GM18502 (cell line): ENCODE measurements around the gene PRR5L.

Experiments used
- ATAC-seq: cut with Tn5 transposase; IDR thresholded peaks from one replicate; pipeline ENCODE4 v1.9.1; 2021; ENCODE audit warnings: mild to moderate bottlenecking; ENCODE audit not compliant: unreplicated experiment, poor library complexity

The PRR5L gene

DNA sequence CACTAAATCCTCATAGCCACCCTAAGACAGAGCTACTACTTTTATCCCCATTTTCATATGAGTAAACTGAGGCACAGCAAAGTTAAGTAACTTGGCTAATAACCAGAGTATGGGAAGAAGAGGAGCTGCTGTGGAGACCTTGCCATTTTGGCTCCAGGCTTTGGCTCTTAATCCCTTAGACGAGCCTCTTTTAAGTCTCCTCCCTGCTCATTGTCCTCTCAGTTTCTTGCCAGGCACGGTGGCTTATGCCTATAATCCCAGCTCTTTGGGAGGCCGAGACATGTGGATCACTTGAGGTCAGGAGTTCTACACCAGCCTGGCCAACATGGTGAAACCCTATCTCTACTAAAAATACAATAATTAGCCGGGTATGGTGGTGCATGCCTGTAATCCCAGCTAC lies 78.6 kb downstream of the PRR5L start:
- ATAC-seq: no peak

DNA sequence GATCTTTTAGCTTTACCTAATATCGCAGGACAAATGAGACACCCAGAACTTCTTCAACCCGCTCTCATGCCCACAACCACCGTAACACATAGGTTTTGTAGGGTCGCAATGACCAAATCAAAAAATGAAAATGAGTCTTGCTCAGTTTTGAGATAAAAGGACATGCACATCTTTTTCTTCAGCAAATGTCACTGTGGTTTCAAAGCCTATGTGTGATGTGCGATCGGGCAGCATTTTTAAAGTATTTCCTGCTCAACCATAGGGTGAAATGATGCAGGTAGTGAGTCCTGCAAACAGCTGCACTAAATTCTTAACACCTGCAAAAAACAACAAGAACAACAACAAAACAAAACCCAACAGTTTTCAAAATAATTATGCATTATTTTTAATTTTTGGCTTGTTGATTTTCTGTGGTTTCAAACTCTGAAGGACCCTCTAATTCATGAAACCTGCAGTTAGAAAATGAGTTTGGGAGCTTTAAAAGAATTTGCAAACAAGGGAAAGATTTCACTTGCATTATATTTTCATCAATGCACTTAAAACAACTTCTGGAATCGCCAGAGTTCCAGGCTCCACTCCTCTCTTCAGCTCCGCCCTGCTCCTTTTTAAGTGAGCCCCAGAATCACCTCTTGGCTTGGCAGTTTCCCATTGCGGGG lies 79.4 kb downstream of the PRR5L start:
- no peak for ATAC-seq

- ATAC-seq: no peak
Observed at GRCh38 chr11:36376009-36376887, 80.2 kb downstream of the PRR5L start.

GRCh38 chr11:36376888-36377758 lies 81.0 kb downstream of the PRR5L start:
- peak; percentile 60 for ATAC-seq

- ATAC-seq: no peak
Observed at GRCh38 chr11:36377759-36378564, 81.9 kb downstream of the PRR5L start.

DNA sequence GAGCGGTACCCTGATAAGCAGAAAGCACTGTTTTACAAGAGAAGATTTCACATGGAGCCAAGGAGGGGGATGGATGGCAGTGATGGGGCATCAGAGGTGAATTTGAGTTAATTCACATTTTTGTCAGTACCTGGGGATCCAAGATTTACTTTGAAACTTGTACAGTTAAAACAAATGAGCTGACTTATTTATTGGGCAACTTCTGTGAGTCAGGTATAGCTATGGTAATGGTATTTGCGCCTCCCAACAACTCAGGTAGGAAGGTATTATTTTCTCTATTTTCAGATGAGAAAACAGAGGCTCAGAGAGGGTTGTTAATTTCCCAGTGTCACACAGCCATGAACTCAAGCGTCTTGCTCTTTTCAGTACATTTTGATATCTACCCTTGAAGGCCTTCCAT lies 83.6 kb downstream of the PRR5L start:
- no peak for ATAC-seq

DNA sequence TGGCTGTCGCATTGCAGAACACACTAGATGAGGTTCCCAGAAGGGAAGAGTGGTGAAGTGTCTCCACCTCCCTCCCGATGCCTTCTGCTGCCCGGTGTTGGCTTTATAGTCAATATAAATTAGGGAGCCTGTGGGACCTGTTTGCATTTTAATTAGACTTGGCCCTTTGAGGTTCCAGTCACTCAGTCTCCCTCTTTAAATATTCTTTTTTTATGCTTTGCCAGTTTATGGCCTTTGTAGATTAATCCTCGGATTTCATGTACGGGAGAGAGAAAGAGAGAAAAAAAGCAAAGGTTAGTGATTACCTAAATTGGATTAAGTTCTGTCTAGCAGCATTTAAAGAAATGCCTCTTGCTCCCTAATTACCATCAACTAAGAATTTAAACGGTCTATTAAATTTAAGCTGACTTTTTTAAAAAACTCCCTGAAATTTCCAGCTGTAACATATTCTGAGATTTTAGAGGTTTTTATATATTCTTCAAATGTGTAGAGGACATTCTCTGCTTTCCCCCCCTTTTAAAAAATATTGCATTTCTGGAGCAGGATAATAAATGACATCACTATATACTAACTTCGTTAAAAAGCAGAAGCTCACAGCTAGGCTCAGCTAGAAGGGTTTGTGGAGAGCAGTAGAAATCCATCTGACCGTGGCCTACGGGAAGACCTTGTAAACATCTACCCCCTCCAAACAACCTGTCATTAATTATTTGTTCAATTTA lies 84.4 kb downstream of the PRR5L start:
- no peak for ATAC-seq

GRCh38 chr11:36381015-36381360 lies 84.9 kb downstream of the PRR5L start:
- ATAC-seq: no peak

GRCh38 chr11:36383195-36383594 lies 87.1 kb downstream of the PRR5L start:
- no peak for ATAC-seq

- ATAC-seq: no peak
Observed at GRCh38 chr11:36385121-36385970, 89.3 kb downstream of the PRR5L start.

DNA sequence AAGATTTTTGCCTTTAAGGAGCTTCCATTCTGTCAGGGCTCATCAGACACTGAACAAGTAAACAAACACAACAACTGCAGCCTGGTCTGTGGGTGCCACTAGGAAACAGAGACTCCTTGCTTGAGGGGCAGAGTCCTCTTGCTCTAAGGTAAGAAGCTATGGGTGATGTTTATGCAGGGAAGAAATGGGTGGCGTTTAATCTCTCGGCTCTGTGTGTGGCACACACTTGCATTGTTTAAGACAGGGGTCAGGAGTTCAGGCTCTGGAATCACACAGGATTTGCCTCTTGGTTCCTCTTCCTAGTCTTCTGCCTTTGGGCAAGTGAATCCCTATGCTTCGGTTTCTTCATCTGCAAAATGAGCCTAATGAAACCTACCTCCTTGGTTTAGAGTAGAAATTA lies 90.3 kb downstream of the PRR5L start:
- no peak for ATAC-seq

GRCh38 chr11:36388071-36388470 lies 92.0 kb downstream of the PRR5L start:
- no peak for ATAC-seq

GRCh38 chr11:36388951-36389350 lies 92.9 kb downstream of the PRR5L start:
- no peak for ATAC-seq

DNA sequence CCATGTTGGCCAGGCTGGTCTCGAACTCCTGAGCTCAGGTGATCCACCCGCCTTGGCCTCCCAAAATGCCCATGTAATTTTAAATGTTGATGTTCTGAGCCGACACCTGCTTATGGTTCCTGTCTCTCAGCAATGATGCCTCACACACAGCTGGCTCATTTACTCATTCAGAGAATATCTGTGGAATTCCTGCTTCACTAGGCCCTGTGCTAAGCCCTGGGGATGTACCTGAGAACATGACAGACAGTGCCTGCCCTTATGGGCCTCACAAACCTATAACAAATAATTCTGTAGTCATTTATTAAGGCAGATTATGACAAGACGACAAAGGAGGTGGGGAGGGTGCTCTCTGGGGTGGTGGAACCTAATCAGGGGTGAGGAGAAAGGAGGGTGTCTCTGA lies 93.7 kb downstream of the PRR5L start:
- ATAC-seq: peak; percentile 64

DNA sequence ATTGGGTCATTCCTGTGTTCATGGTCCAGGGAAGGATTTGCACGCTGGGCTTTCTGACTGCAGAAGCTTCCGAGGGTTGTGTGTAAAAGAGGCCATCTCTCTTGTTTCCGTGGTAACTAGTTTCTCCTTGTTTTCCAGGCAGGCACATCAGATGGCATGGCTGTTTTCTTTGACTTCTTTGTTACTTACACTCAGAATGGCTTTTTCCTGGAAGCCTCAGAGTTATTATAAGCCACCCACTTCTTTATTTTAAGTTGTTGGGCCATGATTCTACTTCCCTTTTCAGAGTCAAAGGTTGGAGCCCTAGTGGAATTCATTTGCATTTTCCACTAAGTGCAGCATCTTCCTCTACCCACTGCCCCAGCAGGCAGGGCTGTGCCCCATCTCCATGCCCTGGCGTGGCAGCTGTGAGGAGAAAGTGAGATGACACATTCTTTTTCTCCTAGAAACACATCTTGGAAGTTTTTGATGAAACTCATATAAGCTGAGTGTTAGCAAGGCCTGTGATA lies 94.9 kb downstream of the PRR5L start:
- ATAC-seq: no peak

DNA sequence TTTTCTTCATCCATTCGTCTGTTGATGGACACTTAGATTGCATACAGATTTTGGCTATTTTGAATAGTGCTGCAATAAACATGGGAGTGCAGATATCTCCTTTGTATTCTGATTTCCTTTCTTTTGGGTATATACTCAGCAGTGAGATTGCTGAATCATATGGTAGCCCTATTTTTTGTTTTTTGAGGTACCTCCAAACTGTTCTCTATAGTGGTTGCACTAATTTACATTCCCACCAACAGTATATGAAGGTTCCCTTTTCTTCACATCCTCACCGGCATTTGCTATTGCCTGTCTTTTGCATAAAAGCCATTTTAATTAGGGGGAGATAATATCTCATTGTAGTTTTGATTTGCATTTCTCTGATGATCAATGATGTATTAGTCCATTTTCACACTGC lies 96.1 kb downstream of the PRR5L start:
- no peak for ATAC-seq

- no peak for ATAC-seq
Observed at GRCh38 chr11:36394056-36394455, 98.0 kb downstream of the PRR5L start.

DNA sequence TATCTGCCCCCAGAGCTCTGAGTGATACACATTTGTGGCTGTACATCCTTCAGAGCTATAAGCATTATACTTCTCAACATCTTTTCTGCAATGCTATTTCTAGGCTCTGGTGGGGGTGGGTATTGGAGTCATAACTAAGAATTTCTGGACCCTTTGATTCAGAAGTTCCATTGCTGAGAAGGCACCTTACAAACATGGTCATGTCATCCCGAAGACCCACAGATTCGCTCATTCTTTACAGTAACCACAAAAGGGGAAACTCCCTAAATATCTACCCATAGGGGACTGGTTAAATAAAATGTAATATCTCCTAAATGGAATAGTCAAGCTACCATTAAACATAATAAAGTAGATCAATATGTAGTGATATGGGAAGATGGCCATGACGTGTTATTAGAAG lies 98.8 kb downstream of the PRR5L start:
- ATAC-seq: no peak
